Skeletal muscle tissue (tissue), 4 donors: Measurements from ENCODE around the gene SCD5. TPM values are rescaled to one million over a fixed set of nuclear protein-coding genes. Genes with fewer than 3 reads are reported as not detected.

ENCODE experiments used
- H3K27ac ChIP-seq: one replicate; pipeline ENCODE4 v1.7.0; 2013; ENCODE audit warnings: mild to moderate bottlenecking, low read depth, low read length, inconsistent platforms
- H3K27me3 ChIP-seq, 3 donors: one replicate each; pipeline ENCODE4 v1.7.0; 2013; ENCODE audit warnings: low read length in 3 of 3; ENCODE audit not compliant: control insufficient read depth in 3 of 3, insufficient read depth in 3 of 3
- H3K36me3 ChIP-seq, 3 donors: one replicate each; pipeline ENCODE4 v1.7.0; 2013; ENCODE audit warnings: low read length in 3 of 3; ENCODE audit not compliant: control insufficient read depth in 3 of 3, insufficient read depth in 3 of 3
- H3K4me1 ChIP-seq, 3 donors: one replicate each; pipeline ENCODE4 v1.7.0; 2013; ENCODE audit warnings: low read length in 3 of 3, mild to moderate bottlenecking in 3 of 3; ENCODE audit not compliant: control insufficient read depth in 3 of 3, insufficient read depth in 3 of 3
- H3K4me3 ChIP-seq, 3 donors: one replicate each; pipeline ENCODE4 v1.7.0; 2013; ENCODE audit warnings: low read length in 3 of 3
- H3K9ac ChIP-seq, 3 donors: one replicate each; pipeline ENCODE4 v1.7.0; 2013; ENCODE audit warnings: low read length in 3 of 3, mild to moderate bottlenecking in 3 of 3, moderate library complexity in 2 of 3, low read depth in 1 of 3
- H3K9me3 ChIP-seq, 3 donors: one replicate each; pipeline ENCODE4 v1.7.0; 2013; ENCODE audit warnings: low read length in 3 of 3; ENCODE audit not compliant: control insufficient read depth in 3 of 3
- total RNA-seq: library from RNA; depleted of rRNA; stranded (reverse); fragments of >200 nt; gene quantifications from one replicate; pipeline ENCODE4 v1.2.3, GENCODE V29; 2014
- donor health status: Osteomylitis.

SCD5 gene
- total RNA-seq, 1 donor from 2014 or later, result 9.4 TPM

DNA sequence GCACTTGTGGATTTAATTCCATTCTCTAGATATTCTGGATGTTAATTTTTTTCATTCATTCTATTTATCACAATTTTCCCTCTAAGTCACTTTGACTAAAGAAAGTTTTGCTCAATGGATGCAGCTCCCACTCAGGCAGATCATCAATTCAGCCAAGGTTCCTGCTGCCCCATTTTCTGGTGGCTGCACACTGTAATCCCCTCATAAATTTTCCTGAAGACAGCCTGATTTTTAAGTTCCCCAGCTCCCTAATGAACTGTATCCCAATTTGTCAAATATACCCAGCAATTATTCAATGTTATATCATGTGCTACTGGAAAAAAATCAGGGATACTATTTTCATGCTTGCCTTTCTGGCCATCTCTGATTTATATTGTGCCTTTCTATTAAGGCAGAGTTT lies 61.2 kb downstream of the SCD5 start:
- Histone ChIP-seq H3K4me1 (no peaks in the 10 kb centered on the region), H3K4me3 (no peak overlapping the region), H3K27ac (no peak overlapping the region), H3K9me3 (no peaks in the 10 kb centered on the region), H3K9ac (no peak overlapping the region), H3K27me3 (no peaks in the 10 kb centered on the region), H3K36me3 (no peaks in the 10 kb centered on the region)

DNA sequence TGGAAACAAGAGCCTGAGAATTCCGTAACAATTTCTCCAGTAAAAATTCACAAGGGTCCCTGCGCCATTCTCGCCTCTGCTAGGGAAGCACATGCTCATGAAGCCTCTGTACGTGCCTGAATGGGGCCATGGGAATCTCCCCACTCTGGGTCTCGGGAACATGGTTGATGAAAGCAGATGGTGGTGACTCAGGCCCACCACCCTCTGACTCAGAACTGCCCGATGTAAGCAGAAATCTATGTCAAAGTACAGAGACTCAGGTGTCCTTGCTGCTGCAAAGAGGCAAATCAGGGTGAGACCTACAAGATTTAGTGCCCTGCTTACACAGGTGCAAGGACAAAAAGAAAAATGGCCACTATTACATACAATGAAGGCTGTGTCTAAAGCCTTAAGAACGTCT lies 65.0 kb downstream of the SCD5 start:
- H3K9me3 ChIP-seq, result no peaks in the 10 kb centered on the region
- no peak overlapping the region for H3K27ac ChIP-seq
- H3K4me3 ChIP-seq, result no peak overlapping the region
- H3K4me1 ChIP-seq, result peaks cover 0 to 3% (median 3%) of the 10 kb centered on the region in 3 donors
- peaks cover 0 to 6% (median 0%) of the 10 kb centered on the region in 3 donors for H3K27me3 ChIP-seq
- H3K36me3 ChIP-seq, result no peaks in the 10 kb centered on the region
- no peak overlapping the region for H3K9ac ChIP-seq

DNA sequence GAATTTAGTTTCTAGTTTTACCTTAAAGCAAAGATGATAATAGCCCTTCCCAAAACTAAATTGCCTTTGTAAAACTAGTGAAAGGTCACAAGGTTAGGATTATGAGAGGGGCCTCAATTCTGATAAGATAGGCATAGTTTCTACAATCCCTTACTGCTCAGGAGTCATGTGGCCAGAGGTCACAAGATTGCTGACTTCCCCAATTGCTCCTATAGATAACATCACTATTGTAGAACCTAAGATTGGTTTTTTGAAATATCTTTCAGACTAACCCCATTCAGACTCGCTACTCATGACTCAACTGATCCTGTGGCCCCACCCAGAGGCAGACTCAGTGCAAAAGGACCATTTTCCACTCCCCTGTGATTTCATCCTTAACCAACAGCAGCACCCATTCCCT lies 70.3 kb downstream of the SCD5 start:
- Histone ChIP-seq H3K27ac (no peak overlapping the region), H3K36me3 (no peaks in the 10 kb centered on the region), H3K4me1 (peaks cover 0 to 3% (median 3%) of the 10 kb centered on the region in 3 donors), H3K9me3 (no peaks in the 10 kb centered on the region), H3K9ac (no peak overlapping the region), H3K27me3 (peaks cover 0 to 6% (median 0%) of the 10 kb centered on the region in 3 donors), H3K4me3 (no peak overlapping the region)

DNA sequence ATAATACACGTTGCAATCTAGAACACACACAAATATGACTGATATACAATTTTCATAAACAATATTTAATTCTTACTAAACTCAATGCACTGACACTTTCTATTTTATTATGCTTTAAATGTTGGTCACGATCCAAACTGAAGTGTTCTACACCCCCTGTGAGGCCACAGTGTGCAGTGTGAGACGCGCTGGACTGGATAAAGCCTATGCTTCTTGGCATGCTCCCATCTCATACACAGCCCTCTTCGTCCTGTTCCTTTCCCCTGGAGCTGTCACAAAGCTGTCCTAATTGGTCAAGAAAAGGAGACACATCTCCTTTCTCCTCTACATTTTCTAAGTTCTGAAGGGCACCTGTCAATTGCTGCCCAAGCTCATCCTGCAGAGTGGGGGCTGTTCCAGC lies 72.0 kb downstream of the SCD5 start:
- Histone ChIP-seq H3K4me3 (no peak overlapping the region), H3K9me3 (no peaks in the 10 kb centered on the region), H3K4me1 (peaks cover 0 to 3% (median 3%) of the 10 kb centered on the region in 3 donors), H3K27ac (no peak overlapping the region), H3K9ac (no peak overlapping the region), H3K36me3 (no peaks in the 10 kb centered on the region), H3K27me3 (peaks cover 0 to 5% (median 0%) of the 10 kb centered on the region in 3 donors)

DNA sequence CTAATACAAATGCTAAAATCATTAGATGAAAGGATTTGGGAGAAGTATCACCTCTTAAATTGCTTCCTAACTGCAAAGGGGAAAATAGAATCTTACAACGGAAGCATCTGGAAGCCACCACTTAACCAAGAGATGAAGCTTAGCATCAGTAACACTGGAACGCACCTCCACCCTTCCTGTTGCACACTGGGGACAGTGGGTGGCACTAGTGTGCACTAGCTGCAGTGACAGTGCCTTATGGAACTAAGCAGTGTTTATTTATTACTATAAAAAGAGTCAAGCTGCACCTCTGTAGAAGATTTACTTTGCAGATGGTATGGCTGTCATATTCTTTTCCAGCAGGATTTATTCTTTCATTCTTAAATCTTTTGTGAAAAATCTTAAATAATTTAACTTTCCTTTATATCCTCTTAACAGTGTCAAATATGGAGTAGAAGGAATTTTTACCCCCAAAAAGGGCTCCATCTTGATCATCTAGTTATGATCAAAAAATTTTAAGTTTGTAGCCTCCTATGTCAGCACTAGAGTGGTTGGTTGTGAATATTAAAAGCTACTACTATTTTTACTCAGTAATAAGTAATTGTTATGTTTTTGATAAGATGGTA lies 76.7 kb downstream of the SCD5 start:
- Histone ChIP-seq H3K9ac (no peak overlapping the region), H3K27ac (no peak overlapping the region), H3K4me1 (no peaks in the 10 kb centered on the region), H3K27me3 (no peaks in the 10 kb centered on the region), H3K9me3 (no peaks in the 10 kb centered on the region), H3K36me3 (no peaks in the 10 kb centered on the region), H3K4me3 (no peak overlapping the region)

DNA sequence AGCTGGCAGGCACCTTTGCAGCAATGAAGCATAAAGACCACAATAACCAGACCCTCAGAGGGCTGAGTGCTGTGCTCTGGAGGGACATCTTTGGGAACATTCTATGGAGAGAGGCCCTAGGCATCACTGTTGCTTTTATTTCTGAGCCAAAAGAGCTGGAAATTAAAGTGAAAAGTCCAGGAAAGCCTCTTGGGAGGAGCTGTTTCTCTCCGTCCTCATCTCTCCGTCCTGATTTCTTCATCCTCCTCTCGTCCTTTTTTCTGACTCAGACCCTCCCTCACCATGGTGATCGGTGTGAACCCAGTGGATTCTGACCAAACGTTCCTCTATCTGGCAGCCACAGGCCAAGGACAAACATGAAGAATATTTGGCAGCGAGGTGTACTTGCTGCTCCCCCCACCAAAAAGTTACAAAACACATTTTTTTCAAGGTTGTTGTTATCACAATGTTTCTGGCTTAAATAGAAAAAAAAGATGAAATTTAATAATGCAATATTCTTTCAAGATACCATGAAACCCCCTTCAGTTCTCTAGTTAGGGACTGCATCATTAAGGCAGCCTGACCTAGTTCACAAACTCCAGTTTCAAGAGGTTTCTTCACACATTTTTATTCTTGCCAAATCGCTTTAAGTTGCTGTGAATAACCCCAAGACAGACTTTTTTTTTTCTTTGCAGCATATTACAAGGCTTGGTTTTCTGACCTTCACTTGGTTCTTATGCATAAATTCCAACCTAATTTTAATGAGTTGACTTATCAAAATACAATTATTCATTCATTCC lies 80.2 kb downstream of the SCD5 start:
- Histone ChIP-seq H3K4me1 (no peaks in the 10 kb centered on the region), H3K9me3 (no peaks in the 10 kb centered on the region), H3K27me3 (no peaks in the 10 kb centered on the region), H3K4me3 (no peak overlapping the region), H3K36me3 (no peaks in the 10 kb centered on the region), H3K27ac (no peak overlapping the region), H3K9ac (no peak overlapping the region)

DNA sequence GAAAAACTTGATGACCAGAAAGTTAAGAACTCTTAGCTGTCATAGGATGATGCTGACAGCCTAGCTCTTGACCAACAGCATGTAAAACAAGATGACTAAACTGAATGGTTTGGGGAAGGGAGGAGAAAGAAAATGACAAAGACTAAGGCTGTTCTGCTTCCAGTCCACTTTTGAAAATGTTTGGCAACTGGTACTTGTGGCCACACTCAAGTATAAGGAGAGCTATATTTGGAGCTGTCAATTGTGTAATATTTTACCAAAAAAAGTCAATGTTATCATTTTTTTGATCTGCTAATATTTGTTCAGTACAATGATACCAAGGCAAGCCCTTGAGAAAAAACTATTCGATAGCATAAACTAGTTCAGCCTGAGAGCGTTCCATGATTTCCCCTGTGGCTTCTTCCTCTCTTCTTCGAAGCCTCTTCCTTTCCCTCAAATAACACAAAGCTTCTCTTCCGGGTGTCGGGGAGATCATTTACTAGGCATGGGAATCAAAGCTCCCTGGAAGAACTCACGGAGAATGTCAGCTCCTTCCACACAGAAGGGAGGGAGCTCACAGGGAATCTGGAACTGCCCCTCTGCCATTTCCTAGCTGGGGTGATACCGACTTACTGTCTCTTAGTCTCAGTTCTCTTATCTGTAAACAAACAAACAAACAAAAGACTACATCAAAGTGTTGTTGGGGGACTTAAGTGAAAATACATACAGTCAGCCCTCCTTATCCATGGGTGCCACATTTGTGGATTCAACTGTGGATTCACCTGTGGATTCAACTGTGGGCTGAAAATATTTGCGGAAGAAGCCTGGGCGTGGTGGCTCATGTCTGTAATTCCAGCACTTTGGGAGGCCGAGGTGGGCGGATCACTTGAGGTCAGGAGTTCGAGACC lies 82.6 kb downstream of the SCD5 start:
- no peaks in the 10 kb centered on the region for H3K27me3 ChIP-seq
- H3K4me3 ChIP-seq, result no peak overlapping the region
- no peaks in the 10 kb centered on the region for H3K4me1 ChIP-seq
- no peak overlapping the region for H3K27ac ChIP-seq
- no peaks in the 10 kb centered on the region for H3K36me3 ChIP-seq
- no peaks in the 10 kb centered on the region for H3K9me3 ChIP-seq
- no peak overlapping the region for H3K9ac ChIP-seq

DNA sequence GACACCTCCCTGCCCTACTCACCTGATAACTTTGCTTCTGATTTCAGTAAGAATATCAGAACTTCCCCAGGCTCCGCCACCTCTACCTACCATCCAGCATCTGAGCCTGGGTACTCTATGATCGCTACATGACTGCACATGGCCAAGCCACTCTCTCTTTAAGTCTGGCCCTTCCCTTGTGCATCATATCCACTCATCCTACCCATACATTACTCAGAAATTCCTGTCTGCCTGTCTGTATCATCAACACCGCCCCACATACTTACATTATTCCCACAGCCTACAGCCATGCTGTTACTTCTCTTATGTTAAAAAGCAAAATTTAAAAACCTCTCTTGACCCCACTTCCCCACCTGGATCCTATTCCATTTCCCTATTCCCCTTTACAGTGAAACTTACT lies 84.7 kb downstream of the SCD5 start:
- no peak overlapping the region for H3K27ac ChIP-seq
- H3K9me3 ChIP-seq, result no peaks in the 10 kb centered on the region
- no peaks in the 10 kb centered on the region for H3K4me1 ChIP-seq
- H3K36me3 ChIP-seq, result no peaks in the 10 kb centered on the region
- H3K4me3 ChIP-seq, result no peak overlapping the region
- no peaks in the 10 kb centered on the region for H3K27me3 ChIP-seq
- H3K9ac ChIP-seq, result no peak overlapping the region

DNA sequence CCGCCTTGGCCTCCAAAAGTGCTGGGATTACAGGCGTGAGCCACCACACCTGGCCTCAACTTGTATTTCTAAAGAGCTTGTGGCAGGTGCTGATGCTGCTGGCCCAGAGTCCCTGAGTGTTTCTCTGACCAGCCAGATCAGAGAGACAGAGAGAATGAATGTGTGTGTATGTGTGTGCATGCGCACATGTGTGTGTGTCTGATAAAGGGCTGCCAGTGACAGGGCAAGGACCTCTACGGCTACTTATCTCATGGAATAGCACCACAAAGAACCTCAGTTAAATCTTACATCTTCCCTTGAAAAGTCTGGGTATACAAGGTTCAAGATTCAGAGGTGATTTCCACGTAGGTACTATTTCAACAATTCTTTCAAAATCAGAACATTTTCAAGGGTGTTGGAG lies 86.0 kb downstream of the SCD5 start:
- Histone ChIP-seq H3K27me3 (no peaks in the 10 kb centered on the region), H3K36me3 (no peaks in the 10 kb centered on the region), H3K27ac (no peak overlapping the region), H3K4me3 (no peak overlapping the region), H3K9me3 (no peaks in the 10 kb centered on the region), H3K9ac (no peak overlapping the region), H3K4me1 (no peaks in the 10 kb centered on the region)
